HepG2 (cell line): Measurements from ENCODE around the gene EPB41L2. TPM values are rescaled to one million over a fixed set of nuclear protein-coding genes. Genes with fewer than 3 reads are reported as not detected.

Source experiments
- ATAC-seq: fragments of 200-7000 bp; cut with Tn5 transposase; 3 replicates; pipeline ENCODE4 v1.9.1; 2020; ENCODE audit warnings: mild to moderate bottlenecking, moderate library complexity
- BruUV-seq: library from RNA; stranded (reverse); fragments of 400-500 nt; replicated peaks from 2 replicates; lab custom pipeline; 2021; lab: Mats Ljungman, UMichigan
- CTCF ChIA-PET: fragments of 300-600 bp; formaldehyde crosslinking; extraction: SDS; loops from one replicate; lab custom pipeline; 2021; ENCODE audit warnings: low total read pairs, inconsistent platforms, low intra/inter-chr PET ratio; lab: Yijun Ruan, JAX
- POLR2A ChIA-PET: fragments of 350-600 bp; sonication (Branson Sonifier 250); formaldehyde crosslinking; loops from one replicate; lab custom pipeline; 2020; ENCODE audit warnings: antibody characterized with exemption, inconsistent platforms; lab: Yijun Ruan, JAX
- DNase-seq: peaks from one replicate; pipeline ENCODE4 v3.0.0-alpha.2; 2015; ENCODE audit warnings: low spot score
- FAIRE-seq: peaks from 3 replicates; lab custom pipeline; 2011; peaks lifted over from hg19 to GRCh38; lab: Jason Lieb, UNC
- H2AFZ ChIP-seq: one replicate; pipeline ENCODE4 v1.6.1; 2011; ENCODE audit warnings: low read length, inconsistent platforms
- H3K27ac ChIP-seq: fragments of 300-600 bp; 3 replicates; pipeline ENCODE4 v1.8.0; 2011; ENCODE audit warnings: mixed run types, mild to moderate bottlenecking, mixed read lengths, low read length, inconsistent platforms; ENCODE audit not compliant: insufficient read depth; ENCODE audit errors: extremely low read length
- H3K27me3 ChIP-seq, 2 experiments: fragments of 200-600 bp in 1 of 2; 2 replicates in 1 of 2; 3 replicates in 1 of 2; pipeline versions ENCODE4 v1.6.0 to v1.8.0; 2011; ENCODE audit warnings: low read length in 2 of 2, mild to moderate bottlenecking in 2 of 2, moderate library complexity in 2 of 2, inconsistent platforms in 1 of 2; ENCODE audit not compliant: insufficient read depth in 2 of 2, control insufficient read depth in 1 of 2
- H3K36me3 ChIP-seq, 2 experiments: fragments of 200-600 bp in 1 of 2; replicated peaks in 1 of 2; 2 replicates in 1 of 2; 3 replicates in 1 of 2; pipeline versions ENCODE4 v1.5.1 to v1.8.0; 2011; ENCODE audit warnings: low read length in 2 of 2, inconsistent platforms in 1 of 2; ENCODE audit not compliant: insufficient read depth in 2 of 2, control insufficient read depth in 1 of 2
- H3K4me1 ChIP-seq: 2 replicates; pipeline ENCODE4 v1.5.1; 2012; ENCODE audit warnings: low read length, inconsistent platforms; ENCODE audit not compliant: insufficient read depth
- H3K4me2 ChIP-seq: 2 replicates; pipeline ENCODE4 v1.6.0; 2011; ENCODE audit warnings: low read depth, low read length, inconsistent platforms
- H3K4me3 ChIP-seq, 3 experiments: fragments of 200-600 bp in 1 of 3; sonication (generic), shearing (Covaris generic) in 1 of 3; replicated peaks in 1 of 3; 2 replicates each; pipeline ENCODE4 v1.5.1; 2011 to 2016; ENCODE audit warnings: low read length in 3 of 3, inconsistent platforms in 2 of 3, low read depth in 2 of 3, mild to moderate bottlenecking in 2 of 3, control low read depth in 1 of 3, mixed read lengths in 1 of 3; ENCODE audit not compliant: insufficient read depth in 1 of 3
- H3K79me2 ChIP-seq: one replicate; pipeline ENCODE4 v1.6.1; 2011; ENCODE audit warnings: low read length, inconsistent platforms; ENCODE audit not compliant: insufficient read depth
- H3K9ac ChIP-seq: 2 replicates; pipeline ENCODE4 v1.6.0; 2011; ENCODE audit warnings: mild to moderate bottlenecking, low read depth, low read length, inconsistent platforms; ENCODE audit not compliant: insufficient read depth
- H3K9me3 ChIP-seq: 2 replicates; pipeline ENCODE4 v1.5.1; 2012; ENCODE audit warnings: mild to moderate bottlenecking, low read length
- H4K20me1 ChIP-seq: 2 replicates; pipeline ENCODE4 v1.6.0; 2011; ENCODE audit warnings: inconsistent platforms, mild to moderate bottlenecking, low read length, moderate library complexity; ENCODE audit not compliant: insufficient read depth
- GPN1 ChIP-seq: sonication (generic); formaldehyde crosslinking; IDR thresholded peaks from 2 replicates; pipeline ENCODE4 v1.5.1; 2020; ENCODE audit warnings: missing genetic modification reagents, borderline replicate concordance
- HMG20A ChIP-seq: IDR thresholded peaks from 2 replicates; pipeline ENCODE4 v1.6.1; 2016; ENCODE audit warnings: borderline replicate concordance
- HNF4G ChIP-seq, 2 experiments: sonication (generic) in 1 of 2; formaldehyde crosslinking in 1 of 2; IDR thresholded peaks; 2 replicates each; pipeline versions ENCODE4 v1.4.0 to v1.6.1; 2011 to 2020; ENCODE audit warnings: borderline replicate concordance in 2 of 2, low read depth in 2 of 2, mild to moderate bottlenecking in 2 of 2, low read length in 1 of 2, missing genetic modification reagents in 1 of 2, moderate library complexity in 1 of 2
- MAFF ChIP-seq: IDR thresholded peaks from 2 replicates; pipeline ENCODE4 v1.6.1; 2011; ENCODE audit warnings: low read depth, low read length, improper control_type of control experiment
- MAFK ChIP-seq, 2 experiments: IDR thresholded peaks in 1 of 2; conservative IDR thresholded peaks in 1 of 2; 2 replicates each; pipeline ENCODE4 v1.6.1; 2011; ENCODE audit warnings: improper control_type of control experiment in 2 of 2, low read length in 2 of 2
- ZC3H4 ChIP-seq: sonication (generic); formaldehyde crosslinking; IDR thresholded peaks from 2 replicates; pipeline ENCODE4 v1.4.0; 2020; ENCODE audit warnings: missing genetic modification reagents, borderline replicate concordance
- ZFP1 ChIP-seq: IDR thresholded peaks from 2 replicates; pipeline ENCODE4 v1.6.1; 2016
- ZNF337 ChIP-seq: sonication (generic); formaldehyde crosslinking; IDR thresholded peaks from 2 replicates; pipeline ENCODE4 v1.5.1; 2020; ENCODE audit warnings: missing genetic modification reagents, low read depth, mild to moderate bottlenecking, borderline replicate concordance
- ZNF850 ChIP-seq: sonication (generic); formaldehyde crosslinking; conservative IDR thresholded peaks from 2 replicates; pipeline ENCODE4 v1.9.0; 2021; ENCODE audit warnings: mild to moderate bottlenecking, missing genetic modification reagents
- WGBS: methylation state at CpG from one replicate; pipeline ENCODE4 v1.1.6; 2017; ENCODE audit warnings: low lambda C conversion rate; 5-methylcytosine and 5-hydroxymethylcytosine counted together
- in situ Hi-C: cut with HindIII; loops from 2 replicates; pipeline ENCODE4 v1.10.0; 2017; ENCODE audit warnings: low pct_unique_long_range_greater_than_20kb; ENCODE audit not compliant: extremely low pct_ligation_motif_present
- intact Hi-C: fragments of 100-400 bp; cut with micrococcal nuclease; formaldehyde crosslinking; loops from one replicate; pipeline ENCODE4 v1.10.0; 2022; ENCODE audit not compliant: unreplicated experiment
- polyA plus RNA-seq, 8 experiments: library from polyadenylated mRNA; depleted of rRNA in 3 of 8; stranded (reverse) in 7 of 8; unstranded in 1 of 8; fragments of >200 nt; fragmentation: Illumina TruSeq in 4 of 8; extraction: Trizol in 4 of 8; gene quantifications; 2 replicates each; pipeline versions ENCODE4 v1.2.1 to v1.2.3, GENCODE V29; 2011 to 2016; ENCODE audit warnings: low read depth in 4 of 8, missing spikeins in 1 of 8, mixed read lengths in 1 of 8; ENCODE audit not compliant: insufficient read depth in 1 of 8
- total RNA-seq, 5 experiments: library from RNA; depleted of rRNA; stranded (reverse); fragments of >200 nt; fragmentation: Illumina TruSeq; extraction: Trizol; gene quantifications; 2 replicates each; pipeline ENCODE4 v1.2.3, GENCODE V29; 2016; ENCODE audit warnings: low read depth in 1 of 5
- TF ChIP-seq, protein P1 (sequence below): fragments of 450-650 bp; IDR thresholded peaks from 2 replicates; pipeline ENCODE4 v1.6.1; 2016
- TF ChIP-seq, protein P2 (sequence below): sonication (generic); formaldehyde crosslinking; IDR thresholded peaks from 2 replicates; pipeline ENCODE4 v1.4.0; 2020; ENCODE audit warnings: missing genetic modification reagents, mild to moderate bottlenecking, borderline replicate concordance

Gene EPB41L2
- total and polyA plus RNA-seq, 2 of the 13 experiments (the other 11 are each of a cell fraction or from before 2014, with no cell fraction given): 41.7 to 56.4 TPM

- Histone ChIP-seq H3K27me3 (no peaks in the 10 kb centered on the region), H3K4me1 (peaks cover 51% of the 10 kb centered on the region), H3K27ac (no peak overlapping the region), H3K9ac (no peak overlapping the region), H3K36me3 (peaks cover 7 to 17% of the 10 kb centered on the region in 2 experiments), H3K9me3 (no peaks in the 10 kb centered on the region), H4K20me1 (no peaks in the 10 kb centered on the region), H2AFZ (no peak overlapping the region), H3K4me3 (no peak overlapping the region), H3K79me2 (no peaks in the 10 kb centered on the region), H3K4me2 (no peak overlapping the region)
- ChIA-PET POLR2A (interaction anchor here (3.8 to 4.5 kb wide), 2 partner anchors 13 to 39 kb away, joined by 30 to 35 read pairs; partner anchors contain the start of gene SMLR1), CTCF (no interaction called here)
- FAIRE-seq: no peak
- BruUV-seq: no TSS peak
- ATAC-seq: no peak
- TF ChIP-seq ZFP1 (CRISPR knock-in tag) (no peak), ZNF850 (CRISPR knock-in tag) (no peak), ZNF337 (CRISPR knock-in tag) (no peak), HMG20A (CRISPR knock-in tag) (no peak), GPN1 (CRISPR knock-in tag) (no peak), MAFK (conservative IDR thresholded peaks at IDR 0.05 in 1 of 2, IDR thresholded peaks at IDR 0.05 in 1 of 2; ENCODE audit: low read length in 2 of 2) (peak; percentile 21 to 67; a peak in 2 of 4 replicates), ZC3H4 (CRISPR knock-in tag) (no peak), MAFF (peak; percentile 71), HNF4G (IDR thresholded peaks at IDR 0.05; ENCODE audit: borderline replicate concordance, low read depth, low read length) (no peak), HNF4G (CRISPR knock-in tag; IDR thresholded peaks at IDR 0.05; ENCODE audit: borderline replicate concordance, low read depth) (no peak)
- TF ChIP-seq, protein P1, sequence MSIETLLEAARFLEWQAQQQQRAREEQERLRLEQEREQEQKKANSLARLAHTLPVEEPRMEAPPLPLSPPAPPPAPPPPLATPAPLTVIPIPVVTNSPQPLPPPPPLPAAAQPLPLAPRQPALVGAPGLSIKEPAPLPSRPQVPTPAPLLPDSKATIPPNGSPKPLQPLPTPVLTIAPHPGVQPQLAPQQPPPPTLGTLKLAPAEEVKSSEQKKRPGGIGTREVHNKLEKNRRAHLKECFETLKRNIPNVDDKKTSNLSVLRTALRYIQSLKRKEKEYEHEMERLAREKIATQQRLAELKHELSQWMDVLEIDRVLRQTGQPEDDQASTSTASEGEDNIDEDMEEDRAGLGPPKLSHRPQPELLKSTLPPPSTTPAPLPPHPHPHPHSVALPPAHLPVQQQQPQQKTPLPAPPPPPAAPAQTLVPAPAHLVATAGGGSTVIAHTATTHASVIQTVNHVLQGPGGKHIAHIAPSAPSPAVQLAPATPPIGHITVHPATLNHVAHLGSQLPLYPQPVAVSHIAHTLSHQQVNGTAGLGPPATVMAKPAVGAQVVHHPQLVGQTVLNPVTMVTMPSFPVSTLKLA: no peak
- TF ChIP-seq, protein P2, sequence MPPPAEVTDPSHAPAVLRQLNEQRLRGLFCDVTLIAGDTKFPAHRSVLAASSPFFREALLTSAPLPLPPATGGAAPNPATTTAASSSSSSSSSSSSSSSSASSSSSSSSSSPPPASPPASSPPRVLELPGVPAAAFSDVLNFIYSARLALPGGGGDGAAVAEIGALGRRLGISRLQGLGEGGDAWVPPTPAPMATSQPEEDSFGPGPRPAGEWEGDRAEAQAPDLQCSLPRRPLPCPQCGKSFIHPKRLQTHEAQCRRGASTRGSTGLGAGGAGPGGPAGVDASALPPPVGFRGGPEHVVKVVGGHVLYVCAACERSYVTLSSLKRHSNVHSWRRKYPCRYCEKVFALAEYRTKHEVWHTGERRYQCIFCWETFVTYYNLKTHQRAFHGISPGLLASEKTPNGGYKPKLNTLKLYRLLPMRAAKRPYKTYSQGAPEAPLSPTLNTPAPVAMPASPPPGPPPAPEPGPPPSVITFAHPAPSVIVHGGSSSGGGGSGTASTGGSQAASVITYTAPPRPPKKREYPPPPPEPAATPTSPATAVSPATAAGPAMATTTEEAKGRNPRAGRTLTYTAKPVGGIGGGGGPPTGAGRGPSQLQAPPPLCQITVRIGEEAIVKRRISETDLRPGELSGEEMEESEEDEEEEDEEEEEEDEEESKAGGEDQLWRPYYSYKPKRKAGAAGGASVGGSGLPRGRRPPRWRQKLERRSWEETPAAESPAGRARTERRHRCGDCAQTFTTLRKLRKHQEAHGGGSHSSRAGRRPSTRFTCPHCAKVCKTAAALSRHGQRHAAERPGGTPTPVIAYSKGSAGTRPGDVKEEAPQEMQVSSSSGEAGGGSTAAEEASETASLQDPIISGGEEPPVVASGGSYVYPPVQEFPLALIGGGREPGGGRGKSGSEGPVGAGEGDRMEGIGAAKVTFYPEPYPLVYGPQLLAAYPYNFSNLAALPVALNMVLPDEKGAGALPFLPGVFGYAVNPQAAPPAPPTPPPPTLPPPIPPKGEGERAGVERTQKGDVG (CRISPR knock-in tag): 0 out of 2 replicates have a peak, but pooled peaks have one; percentile 0
- in situ Hi-C loops (no loop called here), intact Hi-C loops (no loop called here)
- DNase-seq: no peak
- WGBS: 95% methylated on average over 4 of the region's 4 CpGs
Observed at GRCh38 chr6:130865793-130866192, 197.3 kb downstream of the EPB41L2 start.
